ENCODE results near the gene GPR179. TPM values are rescaled to one million over a fixed set of nuclear protein-coding genes. Genes with fewer than 3 reads are reported as not detected.

Gene GPR179
- total RNA-seq = 4.6 TPM

DNA sequence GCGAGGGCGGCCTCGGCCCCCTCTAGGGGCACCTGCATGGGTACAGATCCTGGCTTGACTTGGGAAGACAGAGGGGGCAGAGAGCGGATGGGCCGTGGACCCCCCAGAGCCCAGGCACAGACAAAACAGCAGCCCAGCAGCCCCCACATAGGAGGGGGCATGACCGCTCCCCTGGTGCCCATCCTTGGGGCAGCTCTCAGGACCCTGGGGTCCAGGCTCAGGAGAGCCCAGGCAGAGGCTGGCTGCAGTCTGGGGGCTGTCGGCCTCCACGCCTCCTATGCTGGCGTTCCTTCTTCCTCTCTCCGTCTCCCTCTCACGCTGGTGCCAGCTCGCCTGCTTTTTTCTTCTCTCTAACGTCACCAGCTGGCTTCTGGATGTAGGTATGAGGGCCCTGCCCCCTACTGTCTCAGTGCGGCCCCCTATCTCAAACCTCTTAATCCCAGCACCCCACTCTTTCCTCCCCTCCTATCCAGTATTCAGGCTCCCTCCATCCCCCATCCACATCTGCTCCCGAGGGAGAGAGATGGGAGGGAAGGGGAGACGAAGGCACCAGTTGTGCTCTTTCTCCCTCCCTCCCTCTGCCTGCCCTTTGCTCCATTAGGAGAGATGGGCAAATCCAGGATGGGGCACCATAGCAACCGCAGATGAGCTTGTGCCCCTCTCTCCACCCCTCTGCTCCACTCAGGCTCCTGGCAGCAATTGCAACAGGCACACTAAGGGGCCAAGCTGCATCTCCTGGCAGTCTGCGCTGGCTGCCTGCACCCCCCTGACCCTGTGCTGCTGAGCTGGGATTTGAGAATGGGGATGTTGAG is at the start of gene GPR179:
GPR179 (minus strand) TSS at position 349 of the 812 bp plus-strand sequence; CDS start at position 182, 167 bp downstream.

DNA sequence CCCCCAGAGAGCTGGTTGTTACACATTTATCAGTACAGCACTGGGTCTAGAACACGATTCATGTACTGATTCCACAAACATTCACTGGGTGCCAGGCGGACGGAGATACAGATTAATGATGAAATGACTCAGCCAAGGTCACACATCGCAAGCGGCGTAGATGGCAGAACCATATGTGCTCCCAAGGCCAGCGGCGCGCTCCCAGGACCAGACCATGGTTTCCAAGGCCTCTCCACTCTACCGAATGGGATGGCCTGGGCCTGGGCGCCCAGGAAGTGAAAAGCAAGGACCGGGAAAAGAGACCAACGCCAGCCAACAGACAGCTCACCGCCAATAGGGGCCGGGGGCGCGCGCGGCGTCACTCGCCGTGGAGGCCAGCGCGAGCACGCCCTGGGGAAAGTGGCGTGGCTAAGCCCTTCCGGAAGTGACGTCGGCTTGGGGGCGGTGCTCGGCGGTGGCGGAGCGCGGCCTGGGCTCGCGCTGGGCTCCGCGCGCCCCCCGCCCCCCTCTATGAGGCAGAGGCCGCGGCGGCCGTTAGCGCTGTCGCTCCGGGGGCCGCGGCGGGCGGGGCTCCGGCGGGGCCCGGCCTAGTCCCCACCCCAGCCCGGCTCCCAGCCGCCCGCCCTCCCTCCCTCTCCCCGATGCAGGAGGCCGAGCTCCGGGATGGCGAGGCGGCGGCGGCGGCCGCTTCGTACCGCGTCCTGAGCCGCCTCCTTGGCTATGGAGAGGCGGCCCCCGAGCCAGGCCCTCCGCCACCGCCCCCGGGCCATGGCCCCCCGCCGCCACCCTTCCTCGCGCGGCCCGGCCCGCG is 7.9 kb upstream of the GPR179 start, which contains the start of gene SOCS7:
SOCS7 (plus strand) TSS at position 433 of the 811 bp plus-strand sequence; CDS start at position 642, 209 bp downstream.

DNA sequence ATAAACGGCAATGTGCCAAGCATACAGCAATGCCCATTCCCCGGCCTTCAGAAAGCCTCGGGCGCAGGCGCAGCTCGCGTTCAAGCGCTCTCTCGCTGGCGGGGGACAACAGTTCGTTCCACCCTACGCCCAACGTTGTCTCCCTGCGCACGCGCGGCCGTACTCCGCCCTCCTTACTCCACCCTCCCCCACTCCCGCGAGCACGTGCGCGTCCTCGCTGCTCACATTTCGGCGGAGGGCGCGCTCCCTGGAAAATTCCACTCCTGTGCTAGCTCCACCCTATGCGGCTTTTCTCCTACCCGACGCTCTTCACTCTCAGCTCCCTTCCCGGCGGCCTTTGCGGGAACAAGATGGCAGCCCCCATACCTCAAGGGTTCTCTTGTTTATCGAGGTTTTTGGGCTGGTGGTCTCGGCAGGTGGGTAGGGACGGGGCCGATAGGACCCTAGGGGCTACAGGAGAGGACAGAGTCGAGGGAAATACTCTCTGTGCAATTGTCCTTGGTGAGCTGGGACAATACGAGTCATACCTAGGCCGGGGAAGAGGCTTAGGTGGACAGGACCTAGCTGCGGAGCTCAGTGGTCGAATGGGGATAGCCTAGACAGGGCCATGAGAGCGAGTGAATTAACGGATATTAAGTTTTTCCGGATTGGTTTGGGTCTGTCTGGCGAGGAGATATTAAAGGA is 46.8 kb downstream of the GPR179 start, which contains the start of gene MRPL45:
MRPL45 (plus strand) TSS at position 335 of the 684 bp plus-strand sequence; CDS start at position 351, 16 bp downstream.

Other genes with a start within 250 kb of the GPR179 start
- gene TBC1D3E, start 216.0 kb downstream of the GPR179 start, total RNA-seq = not detected
- gene TBC1D3, start 151.4 kb downstream of the GPR179 start, total RNA-seq = not detected
- 20.3 TPM for gene MRPL45, start 46.8 kb downstream of the GPR179 start, total RNA-seq
- 44.1 TPM for gene SOCS7, start 7.9 kb upstream of the GPR179 start, total RNA-seq
- 51.2 TPM for gene ARHGAP23, start 84.5 kb upstream of the GPR179 start, total RNA-seq

Measured in diencephalon (tissue), 1 donor.